ENCODE data around the gene SLC9A3.
A peak's percentile ranks its signal among the peaks of the same experiment; 100 is the strongest.
"Not testable (repeated sequence)": the region's sequence is repeated elsewhere in the genome, so short reads cannot be mapped to it uniquely, and the experiment has no call there.

The SLC9A3 gene

GRCh38 chr5:477247-477646 lies 47.0 kb downstream of the SLC9A3 start:
- no peak for DNase-seq (ENCODE audit: low read depth in 1 of 2, low spot score in 1 of 2)

DNA sequence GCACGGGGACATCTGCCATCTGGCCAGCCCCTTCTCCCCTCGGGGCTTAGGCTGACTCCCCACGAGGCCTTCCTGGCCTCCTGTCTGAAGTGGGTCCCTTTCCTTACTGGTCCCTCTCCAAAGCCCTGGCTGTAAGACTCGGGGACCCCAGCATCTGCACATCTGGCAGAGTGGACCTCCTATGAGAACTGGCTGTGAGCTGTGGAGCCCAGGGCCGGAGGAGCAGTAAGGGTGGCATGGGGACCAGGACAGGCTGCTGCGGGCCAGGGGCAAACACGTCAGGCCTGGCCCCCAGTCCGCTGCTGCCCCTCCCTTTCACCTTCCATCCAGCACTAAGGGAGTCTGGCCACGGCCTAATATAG lies 47.5 kb downstream of the SLC9A3 start:
- DNase-seq (ENCODE audit: low read depth in 1 of 2, low spot score in 1 of 2): no peak

DNA sequence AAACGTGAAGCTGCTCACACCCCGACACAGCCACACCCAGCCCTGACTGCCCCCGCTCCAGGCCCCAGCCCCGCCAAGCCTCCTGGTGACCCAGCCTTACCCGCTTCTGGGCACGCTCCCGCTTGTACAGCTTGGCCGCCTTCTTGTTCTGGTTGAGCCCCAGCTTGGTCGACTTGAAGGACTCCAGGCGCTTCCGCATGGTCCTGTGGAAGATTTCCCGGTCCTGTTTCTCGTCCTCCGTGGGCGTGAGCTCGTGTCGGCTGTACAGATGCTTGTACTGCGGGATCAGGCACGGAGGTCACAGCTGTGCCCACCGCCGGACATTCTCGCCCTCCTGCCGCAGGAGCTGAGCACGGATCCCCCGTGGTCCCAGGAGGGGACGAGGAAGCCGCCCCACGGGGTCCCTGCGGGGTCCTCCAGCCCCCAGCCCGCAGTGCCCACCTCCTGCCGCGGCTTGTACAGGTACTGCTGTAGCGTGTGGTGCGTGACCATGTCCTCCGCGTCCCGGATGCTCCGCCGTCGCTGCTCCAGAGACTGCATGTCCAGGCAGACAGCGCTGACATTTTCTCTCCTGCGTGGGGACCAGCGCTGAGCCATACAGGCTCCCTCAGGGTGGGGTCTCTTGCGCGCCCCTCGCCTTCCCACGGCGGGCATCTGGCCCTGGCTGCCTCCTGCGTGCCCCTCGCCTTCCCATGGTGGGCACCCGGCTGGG lies 48.0 kb downstream of the SLC9A3 start:
- DNase-seq (ENCODE audit: low read depth in 1 of 2, low spot score in 1 of 2): no peak

GRCh38 chr5:475704-476101 lies 48.5 kb downstream of the SLC9A3 start:
- DNase-seq (ENCODE audit: low read depth in 1 of 2, low spot score in 1 of 2): no peak

DNA sequence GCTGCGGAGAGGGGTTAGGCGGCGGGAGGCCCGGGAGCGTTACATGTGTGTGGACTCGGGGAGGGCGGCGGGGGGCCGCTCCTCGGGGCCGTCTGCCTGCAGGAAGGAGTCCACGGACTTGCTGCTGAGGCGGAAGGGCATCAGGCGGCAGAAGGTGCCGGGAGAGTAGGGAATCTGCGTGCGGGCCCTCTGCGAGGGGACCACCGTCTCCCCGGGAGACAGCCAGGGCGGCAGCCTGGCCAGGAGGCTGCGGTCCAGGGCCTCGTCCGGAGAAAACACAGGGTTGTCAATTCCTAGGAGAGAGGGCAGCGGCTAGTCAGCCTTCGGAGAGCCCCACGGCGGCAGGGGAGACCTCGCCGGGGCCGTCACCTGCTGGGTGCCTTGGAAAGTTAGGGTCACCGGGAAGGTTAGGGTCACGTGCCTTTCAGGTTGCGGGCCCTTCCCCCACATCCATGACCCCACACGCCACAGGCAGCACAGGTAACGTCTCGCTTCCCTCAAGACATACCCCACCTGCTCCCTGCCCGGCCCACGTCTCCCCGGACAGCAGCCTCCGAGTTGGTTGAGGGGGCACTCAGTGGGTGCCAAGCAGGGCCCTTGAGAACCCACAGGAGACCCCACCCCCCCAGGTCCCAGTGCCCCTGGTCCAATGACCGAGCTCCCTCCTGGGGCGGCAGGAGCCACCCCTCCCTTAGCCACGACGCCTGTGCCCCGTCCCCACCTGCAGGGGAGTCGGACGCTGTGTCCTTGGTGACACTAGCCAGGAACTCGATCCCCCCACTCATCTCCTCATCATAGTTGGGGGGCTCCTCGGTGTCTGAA lies 49.2 kb downstream of the SLC9A3 start:
- no peak for DNase-seq (ENCODE audit: low read depth in 1 of 2, low spot score in 1 of 2)

DNA sequence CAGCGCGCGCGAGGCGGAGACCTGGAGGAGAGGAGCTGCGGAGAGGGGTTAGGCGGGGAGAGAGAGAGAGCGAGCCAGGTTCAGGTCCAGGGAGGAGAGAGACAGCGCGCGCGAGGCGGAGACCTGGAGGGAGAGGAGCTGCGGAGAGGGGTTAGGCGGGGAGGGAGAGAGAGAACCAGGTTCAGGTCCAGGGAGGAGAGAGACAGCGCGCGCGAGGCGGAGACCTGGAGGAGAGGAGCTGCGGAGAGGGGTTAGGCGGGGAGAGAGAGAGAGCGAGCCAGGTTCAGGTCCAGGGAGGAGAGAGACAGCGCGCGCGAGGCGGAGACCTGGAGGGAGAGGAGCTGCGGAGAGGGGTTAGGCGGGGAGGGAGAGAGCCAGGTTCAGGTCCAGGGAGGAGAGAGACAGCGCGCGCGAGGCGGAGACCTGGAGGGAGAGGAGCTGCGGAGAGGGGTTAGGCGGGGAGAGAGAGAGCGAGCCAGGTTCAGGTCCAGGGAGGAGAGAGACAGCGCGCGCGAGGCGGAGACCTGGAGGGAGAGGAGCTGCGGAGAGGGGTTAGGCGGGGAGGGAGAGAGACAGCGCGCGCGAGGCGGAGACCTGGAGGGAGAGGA lies 49.9 kb downstream of the SLC9A3 start:
- DNase-seq (ENCODE audit: low read depth in 1 of 2, low spot score in 1 of 2): not testable (repeated sequence)

DNA sequence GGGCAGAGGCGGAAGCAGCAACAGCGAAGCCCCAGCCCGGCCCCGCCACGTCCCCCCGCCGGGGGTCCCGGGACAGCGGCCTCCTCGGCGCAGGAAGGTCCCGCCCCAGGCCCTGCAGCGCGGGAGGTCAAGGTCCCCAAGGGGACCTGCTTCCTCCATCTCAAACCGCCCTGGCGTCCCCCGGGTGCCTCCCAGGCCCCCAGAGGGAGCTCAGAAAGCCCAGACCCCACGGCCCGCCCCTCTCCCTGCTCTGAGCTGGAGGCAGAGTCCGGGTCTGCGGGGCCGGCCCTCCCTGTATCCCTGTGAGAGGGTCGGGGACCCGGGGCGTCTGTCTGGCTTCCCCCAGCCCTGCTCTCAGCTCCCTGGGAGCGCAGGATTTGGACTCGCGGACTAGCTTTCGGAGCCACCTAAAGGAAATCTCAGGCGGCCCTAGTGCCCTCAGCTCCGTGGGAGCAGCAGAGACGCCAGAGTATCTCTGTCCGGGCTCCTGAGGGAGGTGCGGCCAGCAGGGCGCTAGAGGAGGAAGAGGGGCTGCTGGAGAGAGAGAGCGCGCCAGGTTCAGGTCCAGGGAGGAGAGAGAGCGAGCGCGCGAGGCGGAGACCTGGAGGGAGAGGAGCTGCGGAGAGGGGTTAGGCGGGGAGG lies 50.6 kb downstream of the SLC9A3 start:
- DNase-seq (ENCODE audit: low read depth in 1 of 2, low spot score in 1 of 2): peak in 1 of 2 donors; percentile 14

DNA sequence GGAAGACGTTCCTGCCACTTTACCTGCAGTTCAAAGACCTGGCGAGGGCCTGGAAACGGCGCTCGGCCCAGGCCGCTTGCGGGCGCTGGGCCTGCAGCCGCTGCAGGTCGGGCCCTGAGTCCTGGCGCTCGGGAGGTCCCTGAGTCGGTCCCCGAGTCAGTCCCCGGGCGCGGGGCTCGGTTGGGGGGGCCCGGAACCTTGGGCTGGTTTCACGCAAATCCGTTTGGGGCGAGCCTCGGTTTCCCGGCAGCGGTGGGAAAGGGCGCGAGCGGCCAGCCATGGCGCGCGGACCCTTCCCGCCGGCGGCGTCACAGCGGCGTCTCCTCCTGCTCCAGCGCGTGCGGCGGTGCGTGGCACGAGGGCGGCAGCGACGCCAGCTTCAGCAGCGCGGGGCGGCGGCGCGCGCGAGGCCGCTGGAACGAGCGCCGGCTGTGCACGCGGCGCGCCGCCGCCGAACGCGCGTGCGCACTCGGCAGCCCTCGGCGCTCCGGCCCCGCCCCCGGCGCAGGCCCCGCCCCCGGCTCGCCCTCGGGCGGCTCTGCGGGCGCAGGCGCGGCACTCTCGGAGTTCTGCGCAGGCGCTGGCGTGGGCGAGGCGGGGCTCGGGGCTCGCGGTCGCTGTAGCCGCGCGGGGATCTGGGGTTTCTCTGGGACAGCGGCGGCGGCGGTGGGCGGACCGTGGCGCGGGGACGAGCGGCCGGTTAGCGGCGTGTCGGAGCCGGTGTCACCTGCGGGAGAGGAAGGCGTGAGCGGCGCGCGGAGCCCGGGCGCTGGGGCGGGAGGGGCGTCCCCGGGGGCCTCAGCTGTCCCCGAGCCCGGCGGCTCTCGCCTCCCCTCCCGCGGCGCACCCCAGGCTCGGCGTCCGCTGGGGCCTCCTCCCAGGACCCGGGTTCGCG lies 51.3 kb downstream of the SLC9A3 start:
- DNase-seq (ENCODE audit: low read depth in 1 of 2, low spot score in 1 of 2): peak; percentile 79 to 84

DNA sequence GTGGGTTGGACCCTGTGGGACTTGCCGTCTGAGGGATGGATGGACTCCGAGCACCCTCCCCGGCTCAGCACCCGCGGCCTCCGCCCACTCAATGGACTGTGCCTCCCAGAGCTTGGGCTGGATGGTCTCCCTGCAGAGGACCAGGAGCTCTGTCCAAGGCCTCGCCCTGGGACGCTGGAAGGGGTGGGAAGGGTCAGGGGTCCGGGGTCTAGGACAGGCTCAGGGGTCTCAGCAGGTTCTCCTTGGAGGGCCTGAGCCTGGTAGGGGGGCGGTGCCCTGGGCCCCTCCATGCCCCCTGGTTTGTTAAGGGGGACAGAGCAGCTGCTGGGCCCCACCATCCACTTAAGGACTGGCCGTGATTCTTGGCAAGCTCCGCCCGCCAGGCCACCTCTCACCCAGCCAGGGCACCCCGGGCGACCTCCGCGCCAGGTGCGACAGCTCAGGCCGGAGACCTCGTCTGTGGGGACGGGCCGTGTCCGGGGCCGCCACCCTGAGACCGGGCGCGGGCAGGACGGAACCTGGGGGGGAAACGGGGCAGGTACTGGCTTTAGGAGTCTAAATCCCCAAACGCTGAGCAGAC lies 52.1 kb downstream of the SLC9A3 start:
- DNase-seq (ENCODE audit: low read depth in 1 of 2, low spot score in 1 of 2): peak in 1 of 2 donors; percentile 16

- no peak for DNase-seq (ENCODE audit: low read depth in 1 of 2, low spot score in 1 of 2)
Observed at GRCh38 chr5:471750-472058, 52.5 kb downstream of the SLC9A3 start.

GRCh38 chr5:470961-471749 lies 53.1 kb downstream of the SLC9A3 start:
- no peak for DNase-seq (ENCODE audit: low read depth in 1 of 2, low spot score in 1 of 2)

GRCh38 chr5:469752-470483 lies 54.3 kb downstream of the SLC9A3 start:
- no peak for DNase-seq (ENCODE audit: low read depth in 1 of 2, low spot score in 1 of 2)

- DNase-seq (ENCODE audit: low read depth in 1 of 2, low spot score in 1 of 2): no peak
Observed at GRCh38 chr5:468401-468800, 55.8 kb downstream of the SLC9A3 start.

GRCh38 chr5:466661-467310 lies 57.5 kb downstream of the SLC9A3 start:
- no peak for DNase-seq (ENCODE audit: low read depth in 1 of 2, low spot score in 1 of 2)

GRCh38 chr5:465591-466403 lies 58.5 kb downstream of the SLC9A3 start:
- DNase-seq (ENCODE audit: low read depth in 1 of 2, low spot score in 1 of 2): no peak

DNA sequence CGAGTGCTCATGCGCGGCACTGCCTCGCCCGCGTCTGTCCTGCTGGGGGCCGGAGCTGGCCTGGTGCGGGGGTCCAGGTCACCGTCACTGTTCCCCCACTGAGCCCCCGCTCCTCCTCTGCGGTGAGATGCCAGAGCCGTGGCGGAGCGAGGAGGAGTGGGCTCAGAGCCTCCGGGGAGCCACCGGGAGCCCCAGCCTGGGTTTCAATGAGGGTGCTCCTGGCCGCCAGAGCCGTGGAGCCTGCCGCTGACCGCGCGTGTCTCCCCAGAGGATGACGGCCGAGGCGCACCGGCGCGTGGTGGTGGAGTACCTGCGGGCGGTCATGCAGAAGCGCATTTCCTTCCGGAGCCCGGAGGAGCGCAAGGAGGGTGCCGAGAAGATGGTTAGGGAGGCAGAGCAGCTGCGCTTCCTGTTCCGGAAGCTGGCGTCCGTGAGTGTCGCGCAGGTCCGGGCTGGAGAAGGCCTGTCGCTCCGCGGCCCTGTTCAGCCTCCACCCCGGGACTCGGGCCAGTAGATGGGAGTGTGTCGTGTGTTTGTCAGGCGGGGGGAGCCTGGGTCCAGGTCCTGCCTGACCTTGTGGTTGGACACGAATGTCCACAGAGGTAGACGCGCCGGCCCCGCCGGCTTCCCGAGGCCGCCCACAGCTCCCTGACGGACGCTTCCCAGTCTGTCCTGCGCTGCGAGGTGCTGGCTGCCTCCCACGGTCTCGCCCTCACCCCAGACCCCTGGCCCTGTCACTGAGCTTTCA lies 59.2 kb downstream of the SLC9A3 start:
- DNase-seq (ENCODE audit: low read depth in 1 of 2, low spot score in 1 of 2): no peak

GRCh38 chr5:464446-464842 lies 59.8 kb downstream of the SLC9A3 start:
- no peak for DNase-seq (ENCODE audit: low read depth in 1 of 2, low spot score in 1 of 2)

Data from activated CD4-positive, alpha-beta T cell treated with anti-CD3 and anti-CD28 coated beads, Interleukin-2, amount 50 U/mL, for 24 hours (primary cell).